Measurements from ENCODE around the gene AEBP1.

The AEBP1 gene

GRCh38 chr7:44103923-44104859, at the start of gene AEBP1:
AEBP1 (plus strand) TSS chr7:44104345; CDS start chr7:44104666, 321 bp downstream.
- no peak for FAIRE-seq

- FAIRE-seq = no peak
These were observed 47.5 kb upstream of the AEBP1 start for GRCh38 chr7:44056681-44057080.

- FAIRE-seq = no peak
These were observed 46.8 kb upstream of the AEBP1 start for GRCh38 chr7:44057181-44057848.

- no peak for FAIRE-seq
These were observed 46.0 kb upstream of the AEBP1 start for GRCh38 chr7:44057849-44058758.

- FAIRE-seq = no peak
These were observed 45.4 kb upstream of the AEBP1 start for GRCh38 chr7:44058759-44059218.

GRCh38 chr7:44059219-44060090, 44.7 kb upstream of the AEBP1 start:
- no peak for FAIRE-seq

GRCh38 chr7:44060091-44060947, 43.8 kb upstream of the AEBP1 start:
- no peak for FAIRE-seq

GRCh38 chr7:44060948-44061644, 43.0 kb upstream of the AEBP1 start:
- FAIRE-seq = no peak

- no peak for FAIRE-seq
These were observed 42.4 kb upstream of the AEBP1 start for GRCh38 chr7:44061645-44062179.

- no peak for FAIRE-seq
These were observed 41.8 kb upstream of the AEBP1 start for GRCh38 chr7:44062180-44062902.

GRCh38 chr7:44062903-44063295, 41.2 kb upstream of the AEBP1 start:
- FAIRE-seq = no peak

- FAIRE-seq = no peak
These were observed 40.6 kb upstream of the AEBP1 start for GRCh38 chr7:44063547-44063893.

GRCh38 chr7:44063894-44064651, 40.1 kb upstream of the AEBP1 start:
- no peak for FAIRE-seq

- no peak for FAIRE-seq
These were observed 39.2 kb upstream of the AEBP1 start for GRCh38 chr7:44064791-44065430.

GRCh38 chr7:44065431-44066110, 38.6 kb upstream of the AEBP1 start, which contains the start of gene PGAM2:
PGAM2 (minus strand) TSS chr7:44065567; CDS start chr7:44065529, 38 bp downstream.
- no peak for FAIRE-seq

GRCh38 chr7:44066111-44066460, 38.1 kb upstream of the AEBP1 start:
- no peak for FAIRE-seq

GRCh38 chr7:44066494-44067063, 37.6 kb upstream of the AEBP1 start:
- FAIRE-seq = no peak

Data from endometrium (tissue), 2 donors.